HT1080 (cell line): ENCODE data around the gene PTPRK. TPM values are rescaled to one million over a fixed set of nuclear protein-coding genes. Genes with fewer than 3 reads are reported as not detected.

Source experiments
- DNase-seq: peaks from one replicate; pipeline ENCODE4 v3.0.0-alpha.2; 2015; ENCODE audit warnings: low read depth
- total RNA-seq: library from RNA; depleted of rRNA; stranded (reverse); fragments of >200 nt; shearing (Covaris generic); gene quantifications from 2 replicates; pipeline ENCODE4 v1.2.3, GENCODE V29; 2014

The PTPRK gene
- total RNA-seq, 1 experiment from 2014 or later = 102 TPM

GRCh38 chr6:127968394-127968793 is 552.0 kb downstream of the PTPRK start:
- no peak for DNase-seq

- no peak for DNase-seq
These were observed 552.7 kb downstream of the PTPRK start for GRCh38 chr6:127967708-127968107.

- DNase-seq = no peak
These were observed 553.8 kb downstream of the PTPRK start for GRCh38 chr6:127966616-127967015.

- no peak for DNase-seq
These were observed 556.9 kb downstream of the PTPRK start for GRCh38 chr6:127963495-127963894.

GRCh38 chr6:127959869-127960268 is 560.5 kb downstream of the PTPRK start:
- DNase-seq = no peak

- no peak for DNase-seq
These were observed 563.4 kb downstream of the PTPRK start for GRCh38 chr6:127956956-127957355.

GRCh38 chr6:127956260-127956888 is 564.0 kb downstream of the PTPRK start:
- DNase-seq = peak; percentile 65

GRCh38 chr6:127954082-127954481 is 566.3 kb downstream of the PTPRK start:
- DNase-seq = no peak

GRCh38 chr6:127952831-127953230 is 567.6 kb downstream of the PTPRK start:
- DNase-seq = no peak

- DNase-seq = no peak
These were observed 568.2 kb downstream of the PTPRK start for GRCh38 chr6:127952176-127952575.

- no peak for DNase-seq
These were observed 569.1 kb downstream of the PTPRK start for GRCh38 chr6:127951172-127951917.

- DNase-seq = no peak
These were observed 569.7 kb downstream of the PTPRK start for GRCh38 chr6:127950566-127951145.

- no peak for DNase-seq
These were observed 571.1 kb downstream of the PTPRK start for GRCh38 chr6:127949251-127949650.

GRCh38 chr6:127946388-127946787 is 574.0 kb downstream of the PTPRK start:
- DNase-seq = peak; percentile 11

- no peak for DNase-seq
These were observed 574.8 kb downstream of the PTPRK start for GRCh38 chr6:127945434-127946097.

GRCh38 chr6:127941228-127941627 is 579.2 kb downstream of the PTPRK start:
- DNase-seq = no peak

GRCh38 chr6:127939442-127940066 is 580.8 kb downstream of the PTPRK start:
- no peak for DNase-seq

- DNase-seq = peak; percentile 65
These were observed 581.7 kb downstream of the PTPRK start for GRCh38 chr6:127938701-127939100.

GRCh38 chr6:127937747-127938146 is 582.7 kb downstream of the PTPRK start:
- no peak for DNase-seq

- no peak for DNase-seq
These were observed 583.3 kb downstream of the PTPRK start for GRCh38 chr6:127937102-127937501.

GRCh38 chr6:127934956-127935355 is 585.4 kb downstream of the PTPRK start:
- DNase-seq = no peak
